ACC112 (cell line): ENCODE results near the gene ERRFI1.

Source experiments
- H2AFZ ChIP-seq: fragments of 200-600 bp; sonication (generic); one replicate; pipeline ENCODE4 v1.6.0; 2017; ENCODE audit warnings: antibody characterized with exemption, low read length; ENCODE audit not compliant: unreplicated experiment
- H3K27ac ChIP-seq: fragments of 200-600 bp; sonication (generic); 2 replicates; pipeline ENCODE4 v1.5.1; 2014; ENCODE audit warnings: low read depth, mild to moderate bottlenecking, antibody characterized with exemption, low read length, moderate library complexity
- H3K27me3 ChIP-seq: fragments of 200-600 bp; sonication (generic); 2 replicates; pipeline ENCODE4 v1.6.1; 2014; ENCODE audit warnings: mild to moderate bottlenecking, antibody characterized with exemption, low read length, moderate library complexity, mixed read lengths; ENCODE audit not compliant: insufficient read depth
- H3K36me3 ChIP-seq: fragments of 200-600 bp; sonication (generic); 2 replicates; pipeline ENCODE4 v1.6.1; 2016; ENCODE audit warnings: mild to moderate bottlenecking, antibody characterized with exemption, low read length, moderate library complexity, mixed read lengths; ENCODE audit not compliant: insufficient read depth
- H3K4me1 ChIP-seq: fragments of 200-600 bp; sonication (generic); one replicate; pipeline ENCODE4 v1.6.1; 2016; ENCODE audit warnings: low read length, mixed read lengths; ENCODE audit not compliant: insufficient read depth, unreplicated experiment, control insufficient read depth
- H3K4me3 ChIP-seq: fragments of 200-600 bp; sonication (generic); 2 replicates; pipeline ENCODE4 v1.5.1; 2014; ENCODE audit warnings: mild to moderate bottlenecking, low read depth, low read length
- H3K79me2 ChIP-seq: fragments of 200-600 bp; sonication (generic); one replicate; pipeline ENCODE4 v1.6.0; 2016; ENCODE audit warnings: low read length; ENCODE audit not compliant: control insufficient read depth, unreplicated experiment, insufficient read depth

Gene ERRFI1

DNA sequence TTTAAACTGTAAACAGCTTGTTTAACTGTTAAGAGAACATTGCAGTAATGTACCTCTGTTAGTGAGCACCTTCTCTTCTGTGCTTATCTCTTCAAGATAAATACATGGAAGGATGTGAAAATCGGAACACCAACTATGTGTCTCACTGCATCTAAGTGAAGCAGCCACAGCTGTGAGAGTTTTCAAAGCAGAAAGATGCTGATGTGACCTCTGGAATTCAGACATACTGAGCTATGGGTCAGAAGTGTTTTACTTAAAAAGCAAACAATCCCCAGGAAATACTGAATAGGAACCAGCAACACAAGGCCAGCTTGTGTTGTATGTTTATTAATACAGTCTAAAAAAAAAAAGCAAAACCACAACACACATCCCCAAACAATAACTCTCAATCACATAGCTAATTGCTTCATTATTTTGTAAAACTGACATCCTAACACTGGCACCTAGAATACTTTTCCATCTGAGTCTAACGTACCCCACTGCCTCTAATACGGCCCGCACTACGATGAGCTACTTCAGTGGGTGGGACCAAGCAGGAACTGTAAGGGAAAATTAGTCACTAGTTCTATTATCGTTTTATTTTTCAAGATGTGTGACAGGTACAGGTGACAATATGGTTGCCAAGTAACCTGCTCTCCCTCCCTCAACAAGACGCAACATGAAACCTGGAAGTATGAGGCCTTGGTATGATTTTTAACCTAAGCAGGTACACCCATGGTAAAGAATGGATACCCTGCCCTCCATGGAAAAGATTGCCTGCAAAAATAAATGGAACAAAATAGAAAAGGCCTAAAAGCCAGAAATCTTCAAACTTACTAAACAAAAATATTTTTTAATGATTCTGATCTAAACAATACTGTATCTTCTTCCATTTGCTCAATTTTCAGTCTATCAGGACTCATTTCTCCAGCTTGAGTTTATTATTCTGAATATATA is 13.9 kb downstream of the ERRFI1 start:
- H2AFZ ChIP-seq: no peak overlapping the region
- H3K27ac ChIP-seq: no peak overlapping the region
- H3K27me3 ChIP-seq: no peaks in the 10 kb centered on the region
- H3K4me1 ChIP-seq: peaks cover 34% of the 10 kb centered on the region
- H3K4me3 ChIP-seq: no peak overlapping the region
- peaks cover 55% of the 10 kb centered on the region for H3K36me3 ChIP-seq
- H3K79me2 ChIP-seq: peaks cover 53% of the 10 kb centered on the region

GRCh38 chr1:8011016-8011415 is 15.1 kb downstream of the ERRFI1 start:
- Histone ChIP-seq H3K27me3 (no peaks in the 10 kb centered on the region), H3K36me3 (peaks cover 55% of the 10 kb centered on the region), H3K27ac (no peak overlapping the region), H2AFZ (no peak overlapping the region), H3K4me3 (no peak overlapping the region), H3K79me2 (peaks cover 41% of the 10 kb centered on the region), H3K4me1 (peaks cover 31% of the 10 kb centered on the region)

GRCh38 chr1:8010080-8010664 is 15.9 kb downstream of the ERRFI1 start:
- Histone ChIP-seq H2AFZ (no peak overlapping the region), H3K4me3 (no peak overlapping the region), H3K79me2 (peaks cover 33% of the 10 kb centered on the region), H3K36me3 (peaks cover 53% of the 10 kb centered on the region), H3K4me1 (peaks cover 31% of the 10 kb centered on the region), H3K27ac (peak overlapping the region; percentile 41), H3K27me3 (no peaks in the 10 kb centered on the region)

DNA sequence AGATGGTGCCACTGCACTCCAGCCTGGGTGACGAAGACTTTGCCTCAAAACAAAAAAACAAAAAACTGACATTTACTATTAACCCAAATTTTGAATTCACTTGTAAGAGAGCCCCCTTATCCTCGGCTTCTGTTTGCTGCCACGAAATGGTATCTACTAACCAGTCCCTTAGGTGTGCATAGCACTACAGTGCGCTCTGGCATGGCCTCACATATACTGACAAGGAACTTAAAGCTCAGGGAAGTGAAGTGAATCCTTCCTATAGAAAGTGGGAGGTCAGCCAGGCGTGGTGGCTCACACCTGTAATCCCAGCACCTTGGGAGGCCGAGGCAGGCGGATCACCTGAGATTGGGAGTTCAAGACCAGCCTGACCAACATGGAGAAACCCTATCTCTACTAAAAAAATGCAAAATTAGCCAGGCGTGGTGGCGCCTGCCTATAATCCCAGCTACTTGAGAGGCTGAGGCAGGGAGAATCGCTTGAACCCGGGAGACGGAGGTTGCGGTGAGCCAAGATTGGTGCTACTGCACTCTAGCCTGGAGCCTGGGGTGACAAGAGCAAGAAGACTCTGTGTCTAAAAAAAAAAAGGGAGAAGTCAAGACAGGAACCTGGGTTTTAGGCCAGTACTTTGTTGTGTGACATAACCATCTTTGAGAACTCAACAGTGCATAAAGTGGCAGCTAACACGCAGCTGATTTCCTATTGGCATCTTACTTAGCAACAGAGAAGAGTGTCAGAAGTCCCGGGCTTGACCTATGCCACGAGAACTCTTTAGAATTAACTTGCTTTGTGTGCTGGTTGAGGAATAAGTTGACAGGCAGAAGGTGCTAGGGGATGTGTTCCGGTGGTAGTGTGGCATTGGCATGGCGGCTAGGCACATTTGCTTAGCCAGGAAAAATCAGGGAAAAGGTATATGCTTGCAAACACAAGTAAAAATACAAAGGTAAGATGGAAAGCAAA is 16.8 kb downstream of the ERRFI1 start:
- Histone ChIP-seq H3K27me3 (no peaks in the 10 kb centered on the region), H3K27ac (0 out of 2 replicates have a peak overlapping the region, but pooled peaks have one; percentile 2), H2AFZ (no peak overlapping the region), H3K79me2 (peaks cover 26% of the 10 kb centered on the region), H3K4me3 (no peak overlapping the region), H3K4me1 (peaks cover 29% of the 10 kb centered on the region), H3K36me3 (peaks cover 48% of the 10 kb centered on the region)

GRCh38 chr1:8006037-8006963 is 19.8 kb downstream of the ERRFI1 start:
- Histone ChIP-seq H3K79me2 (no peaks in the 10 kb centered on the region), H2AFZ (no peak overlapping the region), H3K27ac (peak overlapping the region; percentile 99), H3K27me3 (no peaks in the 10 kb centered on the region), H3K36me3 (peaks cover 21% of the 10 kb centered on the region), H3K4me3 (no peak overlapping the region), H3K4me1 (peaks cover 39% of the 10 kb centered on the region)

- Histone ChIP-seq H3K79me2 (no peaks in the 10 kb centered on the region), H3K36me3 (peaks cover 8% of the 10 kb centered on the region), H3K27me3 (no peaks in the 10 kb centered on the region), H3K27ac (peak overlapping the region; percentile 99), H3K4me1 (peaks cover 39% of the 10 kb centered on the region), H2AFZ (peak overlapping the region; percentile 56), H3K4me3 (peak overlapping the region; percentile 52)
These were observed 21.1 kb downstream of the ERRFI1 start for GRCh38 chr1:8004803-8005573.

DNA sequence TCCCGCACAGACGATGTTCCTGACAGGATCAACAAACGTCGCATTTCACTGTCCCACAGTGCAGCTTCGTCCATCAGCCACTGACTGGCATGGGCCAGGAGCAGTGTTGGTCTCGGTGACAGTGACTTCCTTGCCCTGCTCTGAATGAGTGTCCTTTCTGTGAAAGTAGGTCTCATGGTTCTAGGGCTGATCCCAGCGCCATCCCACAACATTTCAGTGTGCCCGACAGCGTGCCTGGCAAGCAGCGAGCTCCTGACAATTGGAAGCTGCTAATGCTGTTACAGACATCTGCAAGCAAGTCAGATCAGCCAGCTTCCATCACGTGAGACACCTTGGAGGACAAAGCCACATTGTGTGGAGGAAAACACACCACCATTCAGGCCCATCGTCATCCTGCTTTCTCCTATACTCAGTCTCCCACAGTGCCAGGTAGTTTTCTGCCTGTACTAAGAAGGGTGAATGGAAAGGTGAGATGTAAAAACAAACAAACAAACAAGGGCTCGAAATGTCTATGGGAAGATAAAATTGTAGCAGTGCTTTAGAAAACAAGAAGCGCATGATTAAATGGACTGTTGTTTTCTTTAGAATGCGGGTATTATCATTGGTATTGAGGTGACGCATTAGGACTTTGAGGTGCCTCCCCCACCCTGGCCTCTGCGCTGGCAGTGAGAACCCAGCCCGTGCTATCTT is 21.9 kb downstream of the ERRFI1 start:
- Histone ChIP-seq H3K27me3 (no peaks in the 10 kb centered on the region), H3K4me1 (peaks cover 39% of the 10 kb centered on the region), H3K36me3 (peaks cover 3% of the 10 kb centered on the region), H3K4me3 (peak overlapping the region; percentile 52), H2AFZ (peak overlapping the region; percentile 56), H3K79me2 (no peaks in the 10 kb centered on the region), H3K27ac (peak overlapping the region; percentile 99)

- Histone ChIP-seq H3K79me2 (no peaks in the 10 kb centered on the region), H2AFZ (no peak overlapping the region), H3K4me3 (peak overlapping the region; percentile 52; the same call in 1 of the 2 replicates), H3K4me1 (peaks cover 39% of the 10 kb centered on the region), H3K27ac (peak overlapping the region; percentile 99), H3K27me3 (no peaks in the 10 kb centered on the region), H3K36me3 (no peaks in the 10 kb centered on the region)
These were observed 22.5 kb downstream of the ERRFI1 start for GRCh38 chr1:8003438-8004112.
